ENCODE measurements around the gene CLEC7A.

GRCh38 chr12:10160617-10161385 is 30.8 kb upstream of the CLEC7A start:
- TF ChIP-seq, protein P1, sequence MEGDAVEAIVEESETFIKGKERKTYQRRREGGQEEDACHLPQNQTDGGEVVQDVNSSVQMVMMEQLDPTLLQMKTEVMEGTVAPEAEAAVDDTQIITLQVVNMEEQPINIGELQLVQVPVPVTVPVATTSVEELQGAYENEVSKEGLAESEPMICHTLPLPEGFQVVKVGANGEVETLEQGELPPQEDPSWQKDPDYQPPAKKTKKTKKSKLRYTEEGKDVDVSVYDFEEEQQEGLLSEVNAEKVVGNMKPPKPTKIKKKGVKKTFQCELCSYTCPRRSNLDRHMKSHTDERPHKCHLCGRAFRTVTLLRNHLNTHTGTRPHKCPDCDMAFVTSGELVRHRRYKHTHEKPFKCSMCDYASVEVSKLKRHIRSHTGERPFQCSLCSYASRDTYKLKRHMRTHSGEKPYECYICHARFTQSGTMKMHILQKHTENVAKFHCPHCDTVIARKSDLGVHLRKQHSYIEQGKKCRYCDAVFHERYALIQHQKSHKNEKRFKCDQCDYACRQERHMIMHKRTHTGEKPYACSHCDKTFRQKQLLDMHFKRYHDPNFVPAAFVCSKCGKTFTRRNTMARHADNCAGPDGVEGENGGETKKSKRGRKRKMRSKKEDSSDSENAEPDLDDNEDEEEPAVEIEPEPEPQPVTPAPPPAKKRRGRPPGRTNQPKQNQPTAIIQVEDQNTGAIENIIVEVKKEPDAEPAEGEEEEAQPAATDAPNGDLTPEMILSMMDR (IDR thresholded peaks at IDR 0.05) = no peak
- TF ChIP-seq POLR2A (IDR thresholded peaks at IDR 0.05) = no peak

Data from uterus (tissue), 2 donors.